HepG2 (cell line): ENCODE measurements around the gene TUBA8. TPM values are rescaled to one million over a fixed set of nuclear protein-coding genes. Genes with fewer than 3 reads are reported as not detected.

Experiments
- ATAC-seq: fragments of 200-7000 bp; cut with Tn5 transposase; 3 replicates; pipeline ENCODE4 v1.9.1; 2020; ENCODE audit warnings: mild to moderate bottlenecking, moderate library complexity
- BruUV-seq: library from RNA; stranded (reverse); fragments of 400-500 nt; replicated peaks from 2 replicates; lab custom pipeline; 2021; lab: Mats Ljungman, UMichigan
- CTCF ChIA-PET: fragments of 300-600 bp; formaldehyde crosslinking; extraction: SDS; loops from one replicate; lab custom pipeline; 2021; ENCODE audit warnings: low total read pairs, inconsistent platforms, low intra/inter-chr PET ratio; lab: Yijun Ruan, JAX
- POLR2A ChIA-PET: fragments of 350-600 bp; sonication (Branson Sonifier 250); formaldehyde crosslinking; loops from one replicate; lab custom pipeline; 2020; ENCODE audit warnings: antibody characterized with exemption, inconsistent platforms; lab: Yijun Ruan, JAX
- DNase-seq: peaks from one replicate; pipeline ENCODE4 v3.0.0-alpha.2; 2015; ENCODE audit warnings: low spot score
- FAIRE-seq: peaks from 3 replicates; lab custom pipeline; 2011; peaks lifted over from hg19 to GRCh38; lab: Jason Lieb, UNC
- H2AFZ ChIP-seq: one replicate; pipeline ENCODE4 v1.6.1; 2011; ENCODE audit warnings: low read length, inconsistent platforms
- H3K27ac ChIP-seq: fragments of 300-600 bp; 3 replicates; pipeline ENCODE4 v1.8.0; 2011; ENCODE audit warnings: mixed run types, mild to moderate bottlenecking, mixed read lengths, low read length, inconsistent platforms; ENCODE audit not compliant: insufficient read depth; ENCODE audit errors: extremely low read length
- H3K27me3 ChIP-seq, 2 experiments: fragments of 200-600 bp in 1 of 2; 2 replicates in 1 of 2; 3 replicates in 1 of 2; pipeline versions ENCODE4 v1.6.0 to v1.8.0; 2011; ENCODE audit warnings: low read length in 2 of 2, mild to moderate bottlenecking in 2 of 2, moderate library complexity in 2 of 2, inconsistent platforms in 1 of 2; ENCODE audit not compliant: insufficient read depth in 2 of 2, control insufficient read depth in 1 of 2
- H3K36me3 ChIP-seq, 2 experiments: fragments of 200-600 bp in 1 of 2; replicated peaks in 1 of 2; 2 replicates in 1 of 2; 3 replicates in 1 of 2; pipeline versions ENCODE4 v1.5.1 to v1.8.0; 2011; ENCODE audit warnings: low read length in 2 of 2, inconsistent platforms in 1 of 2; ENCODE audit not compliant: insufficient read depth in 2 of 2, control insufficient read depth in 1 of 2
- H3K4me1 ChIP-seq: 2 replicates; pipeline ENCODE4 v1.5.1; 2012; ENCODE audit warnings: low read length, inconsistent platforms; ENCODE audit not compliant: insufficient read depth
- H3K4me2 ChIP-seq: 2 replicates; pipeline ENCODE4 v1.6.0; 2011; ENCODE audit warnings: low read depth, low read length, inconsistent platforms
- H3K4me3 ChIP-seq, 3 experiments: fragments of 200-600 bp in 1 of 3; sonication (generic), shearing (Covaris generic) in 1 of 3; replicated peaks in 1 of 3; 2 replicates each; pipeline ENCODE4 v1.5.1; 2011 to 2016; ENCODE audit warnings: low read length in 3 of 3, inconsistent platforms in 2 of 3, low read depth in 2 of 3, mild to moderate bottlenecking in 2 of 3, control low read depth in 1 of 3, mixed read lengths in 1 of 3; ENCODE audit not compliant: insufficient read depth in 1 of 3
- H3K79me2 ChIP-seq: one replicate; pipeline ENCODE4 v1.6.1; 2011; ENCODE audit warnings: low read length, inconsistent platforms; ENCODE audit not compliant: insufficient read depth
- H3K9ac ChIP-seq: 2 replicates; pipeline ENCODE4 v1.6.0; 2011; ENCODE audit warnings: mild to moderate bottlenecking, low read depth, low read length, inconsistent platforms; ENCODE audit not compliant: insufficient read depth
- H3K9me3 ChIP-seq: 2 replicates; pipeline ENCODE4 v1.5.1; 2012; ENCODE audit warnings: mild to moderate bottlenecking, low read length
- H4K20me1 ChIP-seq: 2 replicates; pipeline ENCODE4 v1.6.0; 2011; ENCODE audit warnings: inconsistent platforms, mild to moderate bottlenecking, low read length, moderate library complexity; ENCODE audit not compliant: insufficient read depth
- CBX5 ChIP-seq: sonication (generic); formaldehyde crosslinking; IDR thresholded peaks from 2 replicates; pipeline ENCODE4 v1.4.0; 2020; ENCODE audit warnings: missing genetic modification reagents, borderline replicate concordance
- CEBPG ChIP-seq: IDR thresholded peaks from 2 replicates; pipeline ENCODE4 v1.6.1; 2016
- CENPBD1 ChIP-seq: sonication (generic); formaldehyde crosslinking; IDR thresholded peaks from 2 replicates; pipeline ENCODE4 v1.8.0; 2022; ENCODE audit warnings: missing genetic modification reagents, low read depth, mild to moderate bottlenecking, borderline replicate concordance
- MAFF ChIP-seq: IDR thresholded peaks from 2 replicates; pipeline ENCODE4 v1.6.1; 2011; ENCODE audit warnings: low read depth, low read length, improper control_type of control experiment
- MAFK ChIP-seq, 2 experiments: IDR thresholded peaks in 1 of 2; conservative IDR thresholded peaks in 1 of 2; 2 replicates each; pipeline ENCODE4 v1.6.1; 2011; ENCODE audit warnings: improper control_type of control experiment in 2 of 2, low read length in 2 of 2
- ZNF546 ChIP-seq: sonication (generic); formaldehyde crosslinking; conservative IDR thresholded peaks from 2 replicates; pipeline ENCODE4 v1.8.1; 2023; ENCODE audit warnings: mild to moderate bottlenecking, missing genetic modification reagents
- WGBS: methylation state at CpG from one replicate; pipeline ENCODE4 v1.1.6; 2017; ENCODE audit warnings: low lambda C conversion rate; 5-methylcytosine and 5-hydroxymethylcytosine counted together
- in situ Hi-C: cut with HindIII; loops from 2 replicates; pipeline ENCODE4 v1.10.0; 2017; ENCODE audit warnings: low pct_unique_long_range_greater_than_20kb; ENCODE audit not compliant: extremely low pct_ligation_motif_present
- intact Hi-C: fragments of 100-400 bp; cut with micrococcal nuclease; formaldehyde crosslinking; loops from one replicate; pipeline ENCODE4 v1.10.0; 2022; ENCODE audit not compliant: unreplicated experiment
- polyA plus RNA-seq, 8 experiments: library from polyadenylated mRNA; depleted of rRNA in 3 of 8; stranded (reverse) in 7 of 8; unstranded in 1 of 8; fragments of >200 nt; fragmentation: Illumina TruSeq in 4 of 8; extraction: Trizol in 4 of 8; gene quantifications; 2 replicates each; pipeline versions ENCODE4 v1.2.1 to v1.2.3, GENCODE V29; 2011 to 2016; ENCODE audit warnings: low read depth in 4 of 8, missing spikeins in 1 of 8, mixed read lengths in 1 of 8; ENCODE audit not compliant: insufficient read depth in 1 of 8
- total RNA-seq, 5 experiments: library from RNA; depleted of rRNA; stranded (reverse); fragments of >200 nt; fragmentation: Illumina TruSeq; extraction: Trizol; gene quantifications; 2 replicates each; pipeline ENCODE4 v1.2.3, GENCODE V29; 2016; ENCODE audit warnings: low read depth in 1 of 5
- TF ChIP-seq, protein P1 (sequence below): sonication (generic); formaldehyde crosslinking; IDR thresholded peaks from 2 replicates; pipeline ENCODE4 v1.4.0; 2020; ENCODE audit warnings: missing genetic modification reagents; ENCODE audit errors: not compliant biosample characterization

The TUBA8 gene
- total and polyA plus RNA-seq, 2 of the 13 experiments (the other 11 are each of a cell fraction or from before 2014, with no cell fraction given): 0.35 to 0.69 TPM

DNA sequence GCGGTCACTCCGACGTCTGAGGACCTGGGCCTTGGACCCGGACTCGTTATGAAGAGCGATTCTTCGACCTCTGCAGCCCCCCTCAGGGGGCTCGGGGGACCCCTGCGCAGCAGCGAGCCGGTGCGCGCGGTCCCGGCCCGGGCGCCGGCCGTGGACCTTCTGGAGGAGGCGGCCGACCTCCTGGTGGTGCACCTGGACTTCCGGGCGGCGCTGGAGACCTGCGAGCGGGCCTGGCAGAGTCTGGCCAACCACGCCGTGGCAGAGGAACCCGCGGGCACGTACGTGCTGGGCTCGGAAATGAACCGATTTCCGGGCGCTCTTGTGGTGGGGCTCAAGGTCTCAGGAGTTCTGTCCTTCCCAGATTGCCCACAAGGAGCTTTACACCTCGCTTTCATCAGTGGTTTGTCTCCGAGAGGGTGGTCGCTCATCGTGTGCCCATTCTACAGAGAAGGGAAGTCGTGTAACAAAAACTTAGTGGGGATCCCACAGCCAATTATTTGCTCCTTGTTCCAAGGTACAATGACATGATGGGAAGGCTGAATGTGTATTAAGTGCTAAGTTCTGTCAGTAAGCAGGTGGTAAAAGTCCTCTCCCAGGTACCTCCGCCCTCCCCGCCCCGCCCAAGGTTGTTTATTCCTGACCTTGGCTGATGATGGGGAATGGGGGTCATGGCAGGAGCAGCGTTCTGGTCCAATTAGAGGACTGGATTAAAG lies 32.1 kb upstream of the TUBA8 start (continued):
- peak; percentile 57; the same call in 1 of the 2 replicates for TF ChIP-seq ZNF546
- no peak for TF ChIP-seq CEBPG (CRISPR knock-in tag)
- no peak for TF ChIP-seq CBX5 (CRISPR knock-in tag)
- no peak for TF ChIP-seq CENPBD1

DNA sequence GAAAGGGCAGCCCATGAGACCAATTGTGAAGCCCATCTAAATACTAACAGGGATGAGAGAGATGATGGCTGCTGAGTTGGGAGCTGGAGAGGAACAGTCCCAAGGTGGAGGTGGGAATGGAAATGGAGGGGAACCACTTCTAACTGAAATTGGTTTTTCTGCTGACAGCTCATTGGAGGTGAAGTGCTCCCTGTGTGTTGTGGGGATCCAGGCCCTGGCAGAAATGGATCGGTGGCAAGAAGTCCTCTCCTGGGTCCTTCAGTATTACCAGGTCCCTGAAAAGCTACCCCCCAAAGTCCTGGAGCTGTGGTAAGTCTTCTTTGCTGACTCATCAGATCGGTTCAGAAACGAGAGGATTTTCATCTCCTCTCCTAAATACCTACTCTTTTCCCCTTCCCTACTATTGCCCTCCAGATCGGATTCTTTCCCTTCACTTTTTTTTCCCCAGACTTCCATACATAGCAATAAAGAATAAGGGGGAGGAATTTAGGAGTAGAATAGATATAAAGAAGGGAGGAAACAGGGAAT lies 30.8 kb upstream of the TUBA8 start:
- CTCF ChIA-PET: no interaction called here
- Histone ChIP-seq H4K20me1 (no peaks in the 10 kb centered on the region), H3K4me2 (peak overlapping the region; percentile 88), H3K27ac (no peak overlapping the region), H2AFZ (no peak overlapping the region), H3K4me1 (peaks cover 32% of the 10 kb centered on the region), H3K4me3 (no peak overlapping the region), H3K36me3 (peaks cover 12 to 38% of the 10 kb centered on the region in 2 experiments), H3K79me2 (peaks cover 29% of the 10 kb centered on the region), H3K9me3 (no peaks in the 10 kb centered on the region), H3K9ac (peak overlapping the region; percentile 85; the same call in 1 of the 2 replicates), H3K27me3 (no peaks in the 10 kb centered on the region; a peak in 1 of 5 replicates)
- in situ Hi-C loops: loop anchor here (5.0 to 10.0 kb wide), 2 partner anchors 165 to 247 kb away; no protein-coding TSS in a partner anchor
- ATAC-seq (no peak), FAIRE-seq (no peak), DNase-seq (no peak)
- no TSS peak for BruUV-seq
- 94% methylated on average over 4 of the region's 4 CpGs for WGBS
- intact Hi-C loops: no loop called here
- peak; percentile 91 to 97 for TF ChIP-seq MAFK (conservative IDR thresholded peaks at IDR 0.05 in 1 of 2, IDR thresholded peaks at IDR 0.05 in 1 of 2; ENCODE audit: low read length in 2 of 2)
- TF ChIP-seq MAFF: peak; percentile 94
- TF ChIP-seq, protein P1, sequence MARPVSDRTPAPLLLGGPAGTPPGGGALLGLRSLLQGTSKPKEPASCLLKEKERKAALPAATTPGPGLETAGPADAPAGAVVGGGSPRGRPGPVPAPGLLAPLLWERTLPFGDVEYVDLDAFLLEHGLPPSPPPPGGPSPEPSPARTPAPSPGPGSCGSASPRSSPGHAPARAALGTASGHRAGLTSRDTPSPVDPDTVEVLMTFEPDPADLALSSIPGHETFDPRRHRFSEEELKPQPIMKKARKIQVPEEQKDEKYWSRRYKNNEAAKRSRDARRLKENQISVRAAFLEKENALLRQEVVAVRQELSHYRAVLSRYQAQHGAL (CRISPR knock-in tag): no peak
- POLR2A ChIA-PET: interaction anchor here (2.7 to 4.2 kb wide), 2 partner anchors 9 to 11 kb away, joined by 17 to 33 read pairs; no protein-coding TSS in a partner anchor
